ENCODE results near the gene GCK.

GRCh38 chr7:44144426-44144967 is 44.7 kb downstream of the GCK start:
- TF ChIP-seq, protein P1, sequence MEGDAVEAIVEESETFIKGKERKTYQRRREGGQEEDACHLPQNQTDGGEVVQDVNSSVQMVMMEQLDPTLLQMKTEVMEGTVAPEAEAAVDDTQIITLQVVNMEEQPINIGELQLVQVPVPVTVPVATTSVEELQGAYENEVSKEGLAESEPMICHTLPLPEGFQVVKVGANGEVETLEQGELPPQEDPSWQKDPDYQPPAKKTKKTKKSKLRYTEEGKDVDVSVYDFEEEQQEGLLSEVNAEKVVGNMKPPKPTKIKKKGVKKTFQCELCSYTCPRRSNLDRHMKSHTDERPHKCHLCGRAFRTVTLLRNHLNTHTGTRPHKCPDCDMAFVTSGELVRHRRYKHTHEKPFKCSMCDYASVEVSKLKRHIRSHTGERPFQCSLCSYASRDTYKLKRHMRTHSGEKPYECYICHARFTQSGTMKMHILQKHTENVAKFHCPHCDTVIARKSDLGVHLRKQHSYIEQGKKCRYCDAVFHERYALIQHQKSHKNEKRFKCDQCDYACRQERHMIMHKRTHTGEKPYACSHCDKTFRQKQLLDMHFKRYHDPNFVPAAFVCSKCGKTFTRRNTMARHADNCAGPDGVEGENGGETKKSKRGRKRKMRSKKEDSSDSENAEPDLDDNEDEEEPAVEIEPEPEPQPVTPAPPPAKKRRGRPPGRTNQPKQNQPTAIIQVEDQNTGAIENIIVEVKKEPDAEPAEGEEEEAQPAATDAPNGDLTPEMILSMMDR (IDR thresholded peaks at IDR 0.05): no peak
- TF ChIP-seq POLR2AphosphoS5 (IDR thresholded peaks at IDR 0.05): no peak
- no peak for TF ChIP-seq POLR2A (IDR thresholded peaks at IDR 0.05)

All from breast epithelium (tissue), 3 donors.